ENCODE measurements around the gene CYLD.

The CYLD gene

DNA sequence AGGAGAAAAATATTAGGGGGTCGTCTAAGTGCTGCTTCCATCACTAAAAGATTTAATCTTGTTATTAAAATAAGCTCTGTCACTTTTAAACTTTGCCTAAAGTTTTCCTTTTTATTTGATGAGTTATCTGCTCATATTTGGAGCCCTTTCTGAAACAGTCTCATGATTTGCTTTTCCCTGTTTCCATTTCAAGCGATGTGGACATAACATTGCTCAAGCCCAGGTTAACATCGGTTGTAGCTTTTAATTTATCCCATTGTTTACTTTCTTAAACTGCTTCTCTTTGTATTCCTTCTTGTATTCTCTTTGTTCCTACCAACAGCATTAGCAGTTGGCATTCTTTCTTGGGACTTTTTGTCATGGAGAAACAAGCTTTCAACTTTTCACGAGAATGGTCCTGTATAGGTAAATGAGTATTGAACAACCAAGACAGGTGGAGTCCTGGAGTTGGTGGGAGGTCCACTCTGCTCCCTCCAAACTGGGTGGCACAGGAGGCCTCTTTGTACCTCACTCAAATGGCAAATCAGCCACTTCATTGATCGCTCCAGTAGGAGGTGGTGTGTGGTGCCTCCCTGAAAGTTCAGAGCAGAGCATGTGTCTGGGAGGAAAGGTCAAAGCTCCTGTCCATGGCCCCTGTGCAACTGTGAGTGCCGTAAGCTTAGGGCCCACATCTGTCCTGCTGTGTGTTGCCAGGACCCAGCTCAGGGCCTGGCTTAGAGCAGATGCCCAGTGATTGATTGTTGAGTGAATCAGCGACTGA, 107.0 kb downstream of the CYLD start:
- DNase-seq = no peak

All from inflammatory macrophage treated with lipopolysaccharide for 1 hour (primary cell).